ENCODE measurements around the gene CHERP.

Gene CHERP

GRCh38 chr19:16532440-16533234, 9.6 kb downstream of the CHERP start:
- H3K4me3 ChIP-seq (ENCODE audit: low read depth, low read length) = no peak overlapping the region
- in situ Hi-C loops (cut with HindIII; ENCODE audit: low sequenced_read_pairs) = no loop called here
- no peak for TF ChIP-seq CTCF (IDR thresholded peaks at IDR 0.05; ENCODE audit: low read depth, low read length, missing control alignments)
- no peak for DNase-seq (ENCODE audit: low read depth)

DNA sequence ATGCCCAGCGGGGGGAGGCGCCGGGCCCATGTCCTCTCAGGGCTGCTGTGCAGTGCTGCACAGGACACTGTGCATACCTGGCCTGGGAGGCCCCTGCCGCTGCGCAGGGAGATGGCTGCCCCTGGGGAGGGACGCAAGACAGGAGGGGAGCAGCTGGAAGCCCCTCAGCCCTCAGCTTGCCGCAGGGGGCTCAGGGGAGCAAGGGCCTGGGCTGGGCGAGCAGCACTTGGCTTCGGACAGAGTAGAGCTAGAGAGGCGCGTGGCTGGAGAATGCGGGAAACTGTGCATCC, 10.9 kb downstream of the CHERP start:
- in situ Hi-C loops (cut with HindIII; ENCODE audit: low sequenced_read_pairs) = no loop called here
- no peak for DNase-seq (ENCODE audit: low read depth)
- no peak overlapping the region for H3K4me3 ChIP-seq (ENCODE audit: low read depth, low read length)
- no peak for TF ChIP-seq CTCF (IDR thresholded peaks at IDR 0.05; ENCODE audit: low read depth, low read length, missing control alignments)

DNA sequence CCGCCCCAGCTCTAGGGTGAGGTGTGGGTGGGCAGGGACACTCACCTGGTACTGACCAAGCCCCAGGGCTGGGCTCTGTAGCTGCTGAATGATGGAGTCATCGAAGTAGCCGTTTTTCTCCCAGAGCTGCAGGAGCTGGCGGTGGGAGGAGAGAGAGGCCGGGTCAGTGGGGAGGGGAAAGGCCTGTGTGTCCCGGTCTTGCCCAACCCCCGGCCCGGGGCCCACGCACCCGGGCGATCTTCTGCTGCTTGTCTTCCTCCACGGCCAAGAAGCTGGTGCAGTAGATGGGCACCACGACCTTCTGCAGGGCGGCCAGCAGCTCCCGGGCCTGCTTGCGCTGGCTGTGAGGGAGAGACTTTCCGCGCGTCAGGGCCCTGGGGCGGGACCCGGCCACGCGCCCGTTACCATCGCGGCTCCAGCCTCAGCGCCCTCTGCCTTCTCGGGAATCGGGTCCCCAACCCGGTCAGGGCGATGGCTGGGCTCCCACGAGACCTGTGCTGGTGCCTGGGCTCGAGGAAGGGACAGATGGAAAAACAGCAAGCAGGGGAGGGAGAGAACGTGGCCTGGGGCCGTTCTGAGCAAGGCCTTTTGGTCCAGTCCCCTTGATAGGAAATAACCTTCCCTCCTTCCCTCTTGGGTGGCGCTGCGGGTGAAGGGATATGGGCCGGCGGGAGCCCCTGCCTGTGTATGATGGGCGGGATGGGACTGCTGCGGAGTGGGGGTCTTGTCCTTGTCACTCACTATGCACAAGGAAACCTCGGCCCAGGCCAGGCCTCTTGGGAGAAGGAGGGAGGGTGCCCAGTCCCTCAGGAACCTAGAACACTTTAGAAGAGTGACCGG, 11.5 kb downstream of the CHERP start:
- no peak overlapping the region for H3K4me3 ChIP-seq (ENCODE audit: low read depth, low read length)
- DNase-seq (ENCODE audit: low read depth) = no peak
- in situ Hi-C loops (cut with HindIII; ENCODE audit: low sequenced_read_pairs) = no loop called here
- no peak for TF ChIP-seq CTCF (IDR thresholded peaks at IDR 0.05; ENCODE audit: low read depth, low read length, missing control alignments)

DNA sequence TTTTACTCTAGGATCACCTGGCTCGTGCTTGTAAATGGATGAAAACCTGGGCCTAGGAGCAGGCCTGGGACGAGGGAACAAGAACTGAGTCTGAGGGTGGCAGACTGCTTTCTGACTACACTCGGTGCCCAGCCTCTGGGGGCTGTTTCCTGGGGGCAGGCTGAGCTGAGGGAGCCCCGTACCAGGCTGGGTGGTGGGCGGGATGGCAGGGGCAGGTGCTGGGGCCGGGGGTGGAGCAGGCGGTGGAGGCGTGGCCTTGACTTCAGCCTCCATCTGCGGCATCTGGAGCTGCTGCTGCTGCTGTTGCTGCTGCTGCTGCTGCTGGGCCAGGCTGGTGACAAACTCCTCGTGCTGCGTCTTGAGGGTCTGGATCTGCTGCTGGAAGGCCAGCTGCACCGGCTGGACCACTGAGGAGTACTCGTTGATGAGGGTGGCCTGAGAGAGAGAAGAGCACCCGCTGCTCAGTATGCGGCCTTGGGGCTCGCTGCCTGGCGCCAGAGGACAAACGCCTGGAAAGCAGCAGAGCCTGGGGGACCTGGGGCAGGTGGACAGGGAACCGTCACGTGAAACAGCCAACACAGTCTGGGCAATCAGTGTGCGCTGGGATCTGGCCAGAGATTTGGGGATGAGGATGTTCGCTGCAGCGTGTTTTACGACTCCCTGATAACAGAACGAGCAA, 12.6 kb downstream of the CHERP start:
- TF ChIP-seq CTCF (IDR thresholded peaks at IDR 0.05; ENCODE audit: low read depth, low read length, missing control alignments) = no peak
- in situ Hi-C loops (cut with HindIII; ENCODE audit: low sequenced_read_pairs) = no loop called here
- no peak for DNase-seq (ENCODE audit: low read depth)
- H3K4me3 ChIP-seq (ENCODE audit: low read depth, low read length) = no peak overlapping the region

DNA sequence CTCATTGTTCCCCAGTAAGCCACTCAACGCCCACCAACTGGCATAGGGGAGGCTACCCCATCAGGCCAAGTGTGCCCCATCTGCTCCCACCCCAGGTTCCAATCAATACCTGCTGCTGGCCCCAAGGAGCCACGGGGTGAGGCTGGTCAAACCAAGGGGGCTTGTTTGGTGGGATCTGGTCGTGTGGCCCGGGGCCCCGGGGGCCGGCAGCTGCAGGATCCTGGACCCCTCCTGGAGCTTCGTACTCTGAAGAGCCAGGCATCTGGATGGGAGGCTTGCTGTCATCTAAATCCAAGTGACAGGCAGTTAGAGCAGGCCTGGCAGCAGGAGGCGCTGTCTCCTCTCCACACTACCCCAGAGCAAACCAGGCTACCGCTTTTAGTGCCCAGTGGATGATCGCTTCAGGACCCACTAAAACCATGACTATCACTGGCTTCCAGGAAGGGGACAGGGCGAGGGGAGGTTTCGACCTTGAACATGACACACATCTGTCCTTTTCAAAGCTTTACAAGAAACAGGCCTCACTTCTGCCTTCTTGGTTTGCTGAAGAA, 14.2 kb downstream of the CHERP start:
- in situ Hi-C loops (cut with HindIII; ENCODE audit: low sequenced_read_pairs) = no loop called here
- DNase-seq (ENCODE audit: low read depth) = no peak
- peak; percentile 38 for TF ChIP-seq CTCF (IDR thresholded peaks at IDR 0.05; ENCODE audit: low read depth, low read length, missing control alignments)

GRCh38 chr19:16527334-16527935, 14.8 kb downstream of the CHERP start:
- DNase-seq (ENCODE audit: low read depth) = no peak
- TF ChIP-seq CTCF (IDR thresholded peaks at IDR 0.05; ENCODE audit: low read depth, low read length, missing control alignments) = no peak
- no peak overlapping the region for H3K4me3 ChIP-seq (ENCODE audit: low read depth, low read length)
- in situ Hi-C loops (cut with HindIII; ENCODE audit: low sequenced_read_pairs) = no loop called here

More for the DNA sequence above, 14.2 kb downstream of the CHERP start:
- H3K4me3 ChIP-seq (ENCODE audit: low read depth, low read length) = no peak overlapping the region
